Left ventricle myocardium inferior (tissue), 1 donor: ENCODE measurements around the gene GAS7. TPM values are rescaled to one million over a fixed set of nuclear protein-coding genes. Genes with fewer than 3 reads are reported as not detected.
A peak's percentile ranks its signal among the peaks of the same experiment; 100 is the strongest.

Source experiments
- DNase-seq: peaks from one replicate; pipeline ENCODE4 v3.0.0-alpha.2; 2020
- H3K27ac ChIP-seq: fragments of 200-600 bp; replicated peaks from 2 replicates; pipeline ENCODE4 v1.8.0; 2021
- H3K27me3 ChIP-seq: fragments of 200-600 bp; 2 replicates; pipeline ENCODE4 v1.8.0; 2021; ENCODE audit warnings: low read depth
- H3K36me3 ChIP-seq: fragments of 200-600 bp; 2 replicates; pipeline ENCODE4 v1.8.0; 2021
- H3K4me1 ChIP-seq: fragments of 200-600 bp; 2 replicates; pipeline ENCODE4 v1.8.0; 2021
- H3K4me3 ChIP-seq: fragments of 200-600 bp; 2 replicates; pipeline ENCODE4 v1.8.0; 2021; ENCODE audit warnings: mild to moderate bottlenecking, moderate library complexity
- H3K9me3 ChIP-seq: fragments of 200-600 bp; replicated peaks from 2 replicates; pipeline ENCODE4 v1.8.0; 2021
- intact Hi-C: fragments of 100-400 bp; cut with micrococcal nuclease; formaldehyde crosslinking; loops from one replicate; pipeline ENCODE4 v1.11.0; 2022
- total RNA-seq: library from RNA; stranded (reverse); fragmentation: NEBNext Ultra II Directional; extraction: Animal tissue kit (Norgen Biotek cat#: 25700); gene quantifications from one replicate; pipeline ENCODE4 v1.2.1, GENCODE V29; 2021
- TF ChIP-seq, protein P1 (sequence below): fragments of 200-600 bp; IDR thresholded peaks from 2 replicates; pipeline ENCODE4 v1.8.0; 2021; ENCODE audit warnings: antibody characterized with exemption, mild to moderate bottlenecking, borderline replicate concordance
- donor health status: DM: no; HTN: yes; CAD: no; lungs with severe emphysema.

Gene GAS7
- total RNA-seq, 1 donor from 2014 or later: 87.6 TPM

DNA sequence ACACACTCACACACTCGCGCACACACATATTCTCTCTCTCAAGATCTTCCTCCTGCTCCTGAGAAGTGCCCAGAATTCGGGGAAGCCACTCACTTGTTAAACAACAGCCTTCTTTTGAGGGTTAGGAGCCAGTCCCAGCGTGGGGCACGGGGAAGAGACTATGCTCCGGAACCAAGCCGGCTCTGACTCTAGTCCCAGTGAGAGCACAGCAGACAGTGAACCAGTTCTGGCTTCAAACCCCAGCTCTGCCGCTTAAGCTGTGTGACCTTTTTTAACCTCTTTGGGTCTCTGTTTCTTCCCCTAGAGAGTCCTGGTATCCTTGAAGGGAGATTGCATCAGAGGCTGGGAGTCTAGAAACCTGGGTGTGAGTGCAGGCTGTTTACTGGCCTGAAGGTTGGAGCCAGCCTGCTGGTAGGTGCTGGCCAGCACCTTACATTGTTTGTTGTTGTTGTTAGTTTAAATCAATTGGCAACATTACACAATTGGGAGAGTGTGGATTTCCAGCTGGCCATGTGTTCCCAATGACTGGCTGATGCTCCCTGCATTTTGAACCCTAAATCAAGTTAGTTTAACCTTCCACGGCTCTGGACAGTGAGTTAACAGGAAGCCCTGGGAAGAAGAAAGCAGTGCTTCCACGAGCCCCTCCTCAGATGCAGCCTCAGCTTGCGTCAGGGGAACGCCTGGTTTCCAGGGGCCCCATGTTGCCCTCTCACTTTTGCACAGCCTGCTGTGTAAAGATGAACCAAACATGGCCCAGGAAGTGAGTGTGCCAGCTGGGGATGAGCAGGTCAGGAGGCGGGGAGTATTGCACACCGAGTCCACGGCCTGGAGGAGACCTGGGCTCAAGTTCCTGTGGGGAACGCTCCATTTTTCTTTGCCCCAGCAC, 71.5 kb downstream of the GAS7 start:
- Histone ChIP-seq H3K4me3 (peak overlapping the region; percentile 25), H3K27ac (peak overlapping the region; percentile 94), H3K27me3 (no peaks in the 10 kb centered on the region), H3K4me1 (peaks cover 55% of the 10 kb centered on the region), H3K36me3 (no peaks in the 10 kb centered on the region), H3K9me3 (no peaks in the 10 kb centered on the region)
- intact Hi-C loops: no loop called here
- TF ChIP-seq, protein P1, sequence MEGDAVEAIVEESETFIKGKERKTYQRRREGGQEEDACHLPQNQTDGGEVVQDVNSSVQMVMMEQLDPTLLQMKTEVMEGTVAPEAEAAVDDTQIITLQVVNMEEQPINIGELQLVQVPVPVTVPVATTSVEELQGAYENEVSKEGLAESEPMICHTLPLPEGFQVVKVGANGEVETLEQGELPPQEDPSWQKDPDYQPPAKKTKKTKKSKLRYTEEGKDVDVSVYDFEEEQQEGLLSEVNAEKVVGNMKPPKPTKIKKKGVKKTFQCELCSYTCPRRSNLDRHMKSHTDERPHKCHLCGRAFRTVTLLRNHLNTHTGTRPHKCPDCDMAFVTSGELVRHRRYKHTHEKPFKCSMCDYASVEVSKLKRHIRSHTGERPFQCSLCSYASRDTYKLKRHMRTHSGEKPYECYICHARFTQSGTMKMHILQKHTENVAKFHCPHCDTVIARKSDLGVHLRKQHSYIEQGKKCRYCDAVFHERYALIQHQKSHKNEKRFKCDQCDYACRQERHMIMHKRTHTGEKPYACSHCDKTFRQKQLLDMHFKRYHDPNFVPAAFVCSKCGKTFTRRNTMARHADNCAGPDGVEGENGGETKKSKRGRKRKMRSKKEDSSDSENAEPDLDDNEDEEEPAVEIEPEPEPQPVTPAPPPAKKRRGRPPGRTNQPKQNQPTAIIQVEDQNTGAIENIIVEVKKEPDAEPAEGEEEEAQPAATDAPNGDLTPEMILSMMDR: no peak
- no peak for DNase-seq

- Histone ChIP-seq H3K36me3 (no peaks in the 10 kb centered on the region), H3K27me3 (no peaks in the 10 kb centered on the region), H3K4me1 (peaks cover 61% of the 10 kb centered on the region), H3K27ac (peak overlapping the region; percentile 94), H3K9me3 (no peaks in the 10 kb centered on the region), H3K4me3 (peak overlapping the region; percentile 25)
- no peak for DNase-seq
- intact Hi-C loops: no loop called here
- TF ChIP-seq, protein P1: no peak
Observed at GRCh38 chr17:10126276-10126615, 72.2 kb downstream of the GAS7 start.

GRCh38 chr17:10125531-10126275, 72.7 kb downstream of the GAS7 start:
- peak overlapping the region; percentile 94 for H3K27ac ChIP-seq
- DNase-seq: no peak
- H3K9me3 ChIP-seq: no peaks in the 10 kb centered on the region
- no peaks in the 10 kb centered on the region for H3K36me3 ChIP-seq
- intact Hi-C loops: no loop called here
- TF ChIP-seq, protein P1: no peak
- H3K4me1 ChIP-seq: peaks cover 67% of the 10 kb centered on the region
- peak overlapping the region; percentile 25 for H3K4me3 ChIP-seq
- no peaks in the 10 kb centered on the region for H3K27me3 ChIP-seq

- TF ChIP-seq, protein P1: no peak
- intact Hi-C loops: no loop called here
- Histone ChIP-seq H3K9me3 (no peaks in the 10 kb centered on the region), H3K4me3 (no peak overlapping the region), H3K4me1 (peaks cover 90% of the 10 kb centered on the region), H3K27me3 (no peaks in the 10 kb centered on the region), H3K36me3 (no peaks in the 10 kb centered on the region), H3K27ac (peak overlapping the region; percentile 94)
- DNase-seq: no peak
Observed at GRCh38 chr17:10123093-10123492, 75.3 kb downstream of the GAS7 start.

DNA sequence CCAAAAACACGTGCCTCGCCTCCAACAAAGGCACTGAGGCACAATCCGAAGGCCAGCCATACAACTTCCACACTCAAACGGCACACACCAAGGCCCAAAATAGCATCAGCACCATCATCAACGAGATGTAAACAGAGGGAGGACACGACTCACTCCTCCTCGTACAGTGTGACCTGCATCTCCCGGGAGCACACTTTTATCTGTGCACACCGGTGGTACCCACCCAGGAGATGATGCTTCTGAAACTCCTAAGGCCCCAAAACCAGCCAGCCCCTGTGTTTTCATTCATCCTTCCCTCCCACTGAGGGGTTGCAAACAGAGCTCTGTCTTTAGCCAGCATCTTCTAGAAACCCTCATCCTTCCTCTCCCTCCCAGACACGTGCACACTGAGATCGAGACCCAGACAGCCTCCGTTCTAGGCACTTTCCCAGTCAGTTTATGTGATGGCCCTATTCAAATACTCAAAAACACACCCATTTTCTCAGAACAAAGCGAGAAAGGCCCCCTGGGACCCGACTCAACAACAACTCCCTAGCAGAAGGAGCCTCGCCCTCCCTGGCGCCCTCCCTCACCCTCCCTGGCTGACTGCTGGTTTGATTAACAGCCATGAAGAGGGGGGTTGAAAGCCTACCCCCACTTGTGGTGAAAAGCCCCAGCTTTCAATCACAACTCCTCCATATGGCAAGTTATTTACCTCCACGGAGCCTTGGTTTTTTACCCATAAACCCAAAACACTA, 76.3 kb downstream of the GAS7 start:
- Histone ChIP-seq H3K27me3 (no peaks in the 10 kb centered on the region), H3K27ac (peak overlapping the region; percentile 94), H3K4me1 (peaks cover 90% of the 10 kb centered on the region), H3K4me3 (no peak overlapping the region), H3K36me3 (no peaks in the 10 kb centered on the region), H3K9me3 (no peaks in the 10 kb centered on the region)
- DNase-seq: peak; percentile 68
- intact Hi-C loops: no loop called here
- TF ChIP-seq, protein P1: no peak
